IMR-90 (cell line): Measurements from ENCODE around the gene SGK2. TPM values are rescaled to one million over a fixed set of nuclear protein-coding genes. Genes with fewer than 3 reads are reported as not detected.

ENCODE experiments used
- ATAC-seq: fragments of 200-7000 bp; cut with Tn5 transposase; 2 replicates; pipeline ENCODE4 v1.9.1; 2020; ENCODE audit warnings: low read depth, mild to moderate bottlenecking, moderate library complexity
- BruUV-seq: library from RNA; stranded (reverse); fragments of 400-500 nt; replicated peaks from 2 replicates; lab custom pipeline; 2021; lab: Mats Ljungman, UMichigan
- CTCF ChIA-PET: fragments of 300-600 bp; formaldehyde crosslinking; extraction: SDS; loops from one replicate; lab custom pipeline; 2021; ENCODE audit warnings: antibody characterized with exemption; lab: Yijun Ruan, JAX
- POLR2A ChIA-PET: fragments of 300-600 bp; sonication (Branson Sonifier 250); formaldehyde crosslinking; loops from one replicate; lab custom pipeline; 2022; ENCODE audit warnings: antibody characterized with exemption; ENCODE audit not compliant: unreplicated experiment; lab: Charles Lee
- DNase-seq: peaks from one replicate; pipeline ENCODE4 v3.0.0; 2013
- H2AFZ ChIP-seq: replicated peaks from 2 replicates; pipeline ENCODE3; 2013; ENCODE audit warnings: low read length, mild to moderate bottlenecking; ENCODE audit not compliant: poor library complexity
- H2AK5ac ChIP-seq: 2 replicates; pipeline ENCODE4 v1.6.1; 2013; ENCODE audit warnings: low read depth, low read length, inconsistent platforms
- H2AK9ac ChIP-seq: replicated peaks from 2 replicates; pipeline ENCODE3; 2013; ENCODE audit warnings: mild to moderate bottlenecking, low read depth, low read length, moderate library complexity; ENCODE audit not compliant: poor library complexity
- H2BK120ac ChIP-seq: 2 replicates; pipeline ENCODE4 v1.6.1; 2013; ENCODE audit warnings: low read depth, low read length, inconsistent platforms
- H2BK15ac ChIP-seq: 3 replicates; pipeline ENCODE4 v1.6.1; 2013; ENCODE audit warnings: low read depth, low read length, inconsistent platforms
- H2BK20ac ChIP-seq: 2 replicates; pipeline ENCODE4 v1.6.1; 2013; ENCODE audit warnings: low read depth, mild to moderate bottlenecking, inconsistent platforms, low read length, moderate library complexity
- H2BK5ac ChIP-seq: 2 replicates; pipeline ENCODE4 v1.6.1; 2013; ENCODE audit warnings: mild to moderate bottlenecking, low read depth, low read length, inconsistent platforms; ENCODE audit not compliant: poor library complexity, severe bottlenecking
- H3K14ac ChIP-seq: replicated peaks from 2 replicates; pipeline ENCODE4 v1.6.1; 2013; ENCODE audit warnings: low read depth, low read length, inconsistent platforms
- H3K18ac ChIP-seq: 2 replicates; pipeline ENCODE4 v1.6.1; 2013; ENCODE audit warnings: low read depth, low read length, control low read depth
- H3K23ac ChIP-seq: 2 replicates; pipeline ENCODE4 v1.6.1; 2013; ENCODE audit warnings: low read depth, low read length, inconsistent platforms
- H3K27ac ChIP-seq: 2 replicates; pipeline ENCODE4 v1.5.1; 2013; ENCODE audit warnings: mild to moderate bottlenecking, control low read depth, low read length; ENCODE audit not compliant: insufficient read depth
- H3K27me3 ChIP-seq: 2 replicates; pipeline ENCODE4 v1.6.1; 2013; ENCODE audit warnings: low read length; ENCODE audit not compliant: control insufficient read depth, insufficient read depth
- H3K36me3 ChIP-seq: 2 replicates; pipeline ENCODE4 v1.6.1; 2013; ENCODE audit warnings: low read length, mixed read lengths; ENCODE audit not compliant: control insufficient read depth, insufficient read depth
- H3K4ac ChIP-seq: 2 replicates; pipeline ENCODE4 v1.6.1; 2013; ENCODE audit warnings: low read depth, low read length, inconsistent platforms
- H3K4me1 ChIP-seq: 2 replicates; pipeline ENCODE4 v1.6.1; 2013; ENCODE audit warnings: low read length, mixed read lengths; ENCODE audit not compliant: control insufficient read depth, insufficient read depth
- H3K4me2 ChIP-seq: 2 replicates; pipeline ENCODE4 v1.6.1; 2013; ENCODE audit warnings: low read depth, mild to moderate bottlenecking, control low read depth, low read length, moderate library complexity
- H3K4me3 ChIP-seq: 2 replicates; pipeline ENCODE4 v1.5.1; 2013; ENCODE audit warnings: low read depth, mild to moderate bottlenecking, control low read depth, low read length, moderate library complexity; ENCODE audit not compliant: insufficient read depth
- H3K56ac ChIP-seq: 2 replicates; pipeline ENCODE4 v1.6.1; 2013; ENCODE audit warnings: low read length, inconsistent platforms; ENCODE audit not compliant: insufficient read depth; ENCODE audit errors: extremely low read depth
- H3K79me1 ChIP-seq, 2 experiments: 2 replicates each; pipeline ENCODE4 v1.6.1; 2013; ENCODE audit warnings: low read length in 2 of 2, inconsistent platforms in 1 of 2, low read depth in 1 of 2
- H3K9ac ChIP-seq: 2 replicates; pipeline ENCODE4 v1.6.1; 2013; ENCODE audit warnings: low read depth, low read length, control low read depth
- H3K9me1 ChIP-seq: 2 replicates; pipeline ENCODE4 v1.6.1; 2013; ENCODE audit warnings: low read length, inconsistent platforms; ENCODE audit not compliant: insufficient read depth
- H3K9me3 ChIP-seq: 2 replicates; pipeline ENCODE4 v1.6.1; 2013; ENCODE audit warnings: low read length; ENCODE audit not compliant: control insufficient read depth, insufficient read depth
- H4K20me1 ChIP-seq: 2 replicates; pipeline ENCODE4 v1.6.1; 2013; ENCODE audit warnings: low read length, inconsistent platforms; ENCODE audit not compliant: insufficient read depth
- H4K5ac ChIP-seq: 2 replicates; pipeline ENCODE4 v1.6.1; 2013; ENCODE audit warnings: mild to moderate bottlenecking, low read depth, low read length, control low read depth
- H4K8ac ChIP-seq, 2 experiments: 2 replicates each; pipeline ENCODE4 v1.6.1; 2013; ENCODE audit warnings: low read depth in 2 of 2, low read length in 2 of 2, control low read depth in 1 of 2, inconsistent platforms in 1 of 2
- H4K91ac ChIP-seq: 2 replicates; pipeline ENCODE4 v1.6.1; 2013; ENCODE audit warnings: low read depth, low read length, inconsistent platforms; ENCODE audit not compliant: insufficient read depth
- BHLHE40 ChIP-seq: fragments of 150-350 bp; IDR thresholded peaks from 2 replicates; pipeline ENCODE4 v1.6.1; 2016; ENCODE audit warnings: mild to moderate bottlenecking, low read depth, low read length
- CEBPB ChIP-seq: IDR thresholded peaks from 2 replicates; pipeline ENCODE4 v1.6.1; 2012; ENCODE audit warnings: low read depth, low read length, improper control_type of control experiment
- CHD1 ChIP-seq: IDR thresholded peaks from 2 replicates; pipeline ENCODE4 v1.6.1; 2012; ENCODE audit warnings: low read depth, low read length, improper control_type of control experiment
- ELK1 ChIP-seq: fragments of 150-350 bp; IDR thresholded peaks from 2 replicates; pipeline ENCODE4 v1.6.1; 2016; ENCODE audit warnings: low read depth, mild to moderate bottlenecking, low read length, moderate library complexity, borderline replicate concordance
- FOS ChIP-seq: fragments of 150-350 bp; IDR thresholded peaks from 2 replicates; pipeline ENCODE4 v1.6.1; 2016; ENCODE audit warnings: low read depth, low read length
- MAFK ChIP-seq: IDR thresholded peaks from 2 replicates; pipeline ENCODE4 v1.6.1; 2012; ENCODE audit warnings: low read depth, low read length, improper control_type of control experiment
- MAZ ChIP-seq: IDR thresholded peaks from 2 replicates; pipeline ENCODE4 v1.6.1; 2012; ENCODE audit warnings: low read depth, mild to moderate bottlenecking, low read length, improper control_type of control experiment, moderate library complexity, borderline replicate concordance
- MXI1 ChIP-seq: IDR thresholded peaks from 2 replicates; pipeline ENCODE4 v1.6.1; 2012; ENCODE audit warnings: low read depth, mild to moderate bottlenecking, low read length, moderate library complexity, borderline replicate concordance
- NFE2L2 ChIP-seq: fragments of 150-350 bp; IDR thresholded peaks from 2 replicates; pipeline ENCODE4 v1.6.1; 2016; ENCODE audit warnings: low read depth, mild to moderate bottlenecking, low read length
- POLR2A ChIP-seq: IDR thresholded peaks from 2 replicates; pipeline ENCODE4 v1.6.1; 2012; ENCODE audit warnings: mild to moderate bottlenecking, low read depth, low read length
- RAD21 ChIP-seq: IDR thresholded peaks from 2 replicates; pipeline ENCODE4 v1.6.1; 2012; ENCODE audit warnings: low read length, improper control_type of control experiment
- RCOR1 ChIP-seq: IDR thresholded peaks from 2 replicates; pipeline ENCODE4 v1.6.1; 2012; ENCODE audit warnings: mild to moderate bottlenecking, low read length, improper control_type of control experiment; ENCODE audit not compliant: insufficient replicate concordance
- RFX5 ChIP-seq: IDR thresholded peaks from 2 replicates; pipeline ENCODE4 v1.8.0; 2012; ENCODE audit warnings: low read depth, mild to moderate bottlenecking, low read length, moderate library complexity
- SMC3 ChIP-seq: fragments of 150-350 bp; IDR thresholded peaks from 2 replicates; pipeline ENCODE4 v1.6.1; 2016; ENCODE audit warnings: low read depth, mild to moderate bottlenecking, antibody characterized with exemption, low read length, moderate library complexity
- WGBS, 2 experiments: methylation state at CpG; one replicate each; pipeline versions ENCODE4 v1.1.5 to v1.1.7; 2013; ENCODE audit warnings: missing lambda C conversion rate in 2 of 2; ENCODE audit not compliant: insufficient read length in 1 of 2; ENCODE audit errors: extremely low coverage in 2 of 2; 5-methylcytosine and 5-hydroxymethylcytosine counted together
- dilution Hi-C: fragments of 300-500 bp; cut with HindIII; formaldehyde crosslinking; loops from one replicate; pipeline ENCODE4 v1.14.3; 2018; ENCODE audit warnings: low sequenced_read_pairs; ENCODE audit not compliant: unreplicated experiment
- in situ Hi-C: fragments of 300-500 bp; cut with MboI; formaldehyde crosslinking; loops from 3 replicates; pipeline ENCODE4 v1.14.3; 2019; ENCODE audit warnings: low sequenced_read_pairs, inconsistent platforms, mixed read lengths
- intact Hi-C: fragments of 100-400 bp; cut with micrococcal nuclease; formaldehyde crosslinking; loops from 2 replicates; pipeline ENCODE4 v1.10.0; 2022
- polyA plus RNA-seq, 3 experiments: library from polyadenylated mRNA; depleted of rRNA; stranded (reverse); fragments of >200 nt; gene quantifications; 2 replicates each; pipeline ENCODE4 v1.2.3, GENCODE V29; 2012; ENCODE audit warnings: low replicate concordance in 1 of 3
- total RNA-seq: library from RNA; depleted of rRNA; stranded (reverse); fragments of >200 nt; gene quantifications from 2 replicates; pipeline ENCODE4 v1.2.3, GENCODE V29; 2012
- TF ChIP-seq, protein P1 (sequence below): conservative IDR thresholded peaks from 2 replicates; pipeline ENCODE4 v1.5.1; 2012; ENCODE audit warnings: mild to moderate bottlenecking, low read depth, low read length, improper control_type of control experiment

The SGK2 gene
- total and polyA plus RNA-seq, 2 of the 4 experiments (the other 2 are of a cell fraction), result under 0.01 to 0.10 TPM

GRCh38 chr20:43539975-43540672 lies 18.7 kb upstream of the SGK2 start:
- POLR2A ChIA-PET, result no interaction called here
- no peak overlapping the region for H3K18ac ChIP-seq
- intact Hi-C loops, result loop anchor here (5.0 kb wide), 1 partner anchor 207 kb away; no protein-coding TSS in a partner anchor
- TF ChIP-seq ELK1, result no peak
- TF ChIP-seq NFE2L2, result no peak
- TF ChIP-seq SMC3, result no peak
- TF ChIP-seq CHD1, result no peak
- TF ChIP-seq POLR2A, result no peak
- TF ChIP-seq RAD21, result no peak
- no peak for TF ChIP-seq BHLHE40
- TF ChIP-seq, protein P1, sequence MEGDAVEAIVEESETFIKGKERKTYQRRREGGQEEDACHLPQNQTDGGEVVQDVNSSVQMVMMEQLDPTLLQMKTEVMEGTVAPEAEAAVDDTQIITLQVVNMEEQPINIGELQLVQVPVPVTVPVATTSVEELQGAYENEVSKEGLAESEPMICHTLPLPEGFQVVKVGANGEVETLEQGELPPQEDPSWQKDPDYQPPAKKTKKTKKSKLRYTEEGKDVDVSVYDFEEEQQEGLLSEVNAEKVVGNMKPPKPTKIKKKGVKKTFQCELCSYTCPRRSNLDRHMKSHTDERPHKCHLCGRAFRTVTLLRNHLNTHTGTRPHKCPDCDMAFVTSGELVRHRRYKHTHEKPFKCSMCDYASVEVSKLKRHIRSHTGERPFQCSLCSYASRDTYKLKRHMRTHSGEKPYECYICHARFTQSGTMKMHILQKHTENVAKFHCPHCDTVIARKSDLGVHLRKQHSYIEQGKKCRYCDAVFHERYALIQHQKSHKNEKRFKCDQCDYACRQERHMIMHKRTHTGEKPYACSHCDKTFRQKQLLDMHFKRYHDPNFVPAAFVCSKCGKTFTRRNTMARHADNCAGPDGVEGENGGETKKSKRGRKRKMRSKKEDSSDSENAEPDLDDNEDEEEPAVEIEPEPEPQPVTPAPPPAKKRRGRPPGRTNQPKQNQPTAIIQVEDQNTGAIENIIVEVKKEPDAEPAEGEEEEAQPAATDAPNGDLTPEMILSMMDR, result no peak
- no peak for TF ChIP-seq MAZ
- TF ChIP-seq MXI1, result no peak
- no peak for TF ChIP-seq RCOR1
- no peak for TF ChIP-seq CEBPB
- TF ChIP-seq RFX5, result no peak
- no peak for TF ChIP-seq MAFK
- TF ChIP-seq FOS, result no peak

More at GRCh38 chr20:43539975-43540672, 18.7 kb upstream of the SGK2 start:
- no peak overlapping the region for H4K8ac ChIP-seq
- H3K79me1 ChIP-seq, result no peaks in the 10 kb centered on the region
- no peak overlapping the region for H2BK20ac ChIP-seq
- H2BK120ac ChIP-seq, result no peak overlapping the region
- ATAC-seq, result no peak
- H2BK5ac ChIP-seq, result no peak overlapping the region
- H3K4me2 ChIP-seq, result no peak overlapping the region
- no peak overlapping the region for H3K4me3 ChIP-seq
- no peaks in the 10 kb centered on the region; the same call in none of the 2 replicates for H3K36me3 ChIP-seq
- no peak overlapping the region for H4K5ac ChIP-seq
- H4K20me1 ChIP-seq, result no peaks in the 10 kb centered on the region
- 89% methylated on average over 6 of the region's 17 CpGs; no CpG with 5 or more reads in 1 of the 2 experiments for WGBS, 2 experiments
- no TSS peak for BruUV-seq
- H3K27me3 ChIP-seq, result no peaks in the 10 kb centered on the region; the same call in 1 of the 2 replicates
- in situ Hi-C loops, result loop anchor here (5.0 to 10.0 kb wide), 2 partner anchors 155 to 542 kb away; no protein-coding TSS in a partner anchor
- H3K56ac ChIP-seq, result no peak overlapping the region
- H2AFZ ChIP-seq, result no peak overlapping the region
- H2AK5ac ChIP-seq, result no peak overlapping the region
- no peak overlapping the region for H4K91ac ChIP-seq
- H3K9me3 ChIP-seq, result no peaks in the 10 kb centered on the region
- dilution Hi-C loops, result no loop called here
- H2AK9ac ChIP-seq, result no peak overlapping the region
- H3K4me1 ChIP-seq, result no peaks in the 10 kb centered on the region; the same call in 1 of the 2 replicates
- H3K9me1 ChIP-seq, result no peaks in the 10 kb centered on the region; the same call in 1 of the 2 replicates
- no peak overlapping the region for H3K9ac ChIP-seq
- no peak for DNase-seq
- no peak overlapping the region for H2BK15ac ChIP-seq
- no peak overlapping the region for H3K4ac ChIP-seq
- H3K23ac ChIP-seq, result no peak overlapping the region
- H3K27ac ChIP-seq, result no peak overlapping the region
- CTCF ChIA-PET, result no interaction called here
- H3K14ac ChIP-seq, result no peak overlapping the region
